ENCODE results near the gene ATP6V1A.

DNA sequence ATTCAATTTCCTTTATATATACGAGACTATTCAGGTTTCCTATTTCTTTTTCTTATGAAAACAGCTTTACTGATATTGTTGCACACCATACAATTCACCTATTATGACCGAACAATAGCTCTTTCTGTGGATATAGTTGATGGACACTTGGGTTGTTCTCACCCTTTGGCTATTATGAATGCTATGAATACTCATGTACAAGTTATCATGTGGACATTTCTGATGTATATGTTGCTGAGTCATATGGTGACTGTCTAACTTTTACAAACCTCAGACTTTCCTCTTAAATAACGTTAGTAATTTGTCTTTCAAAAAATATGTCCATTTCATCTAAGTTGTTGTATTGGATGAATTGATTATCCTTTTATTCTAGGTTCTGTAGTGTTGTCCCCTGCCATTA lies 34.7 kb upstream of the ATP6V1A start:
- TF ChIP-seq HDAC6 (IDR thresholded peaks at IDR 0.05; ENCODE audit: low read depth, low read length) (no peak), KDM5B (CRISPR knock-in tag; IDR thresholded peaks at IDR 0.05; ENCODE audit: borderline replicate concordance) (no peak), FOXK2 (IDR thresholded peaks at IDR 0.05) (no peak), ZFX (CRISPR knock-in tag; IDR thresholded peaks at IDR 0.05; ENCODE audit: low read depth) (no peak), ZKSCAN1 (IDR thresholded peaks at IDR 0.05; ENCODE audit: low read length) (no peak), GTF2F1 (IDR thresholded peaks at IDR 0.05; ENCODE audit: low read length) (no peak), POLR2G (IDR thresholded peaks at IDR 0.05; ENCODE audit: low read depth, low read length) (no peak)
